HFF-Myc (cell line): ENCODE data around the gene PRR36.

Experiments
- DNase-seq: peaks from one replicate; pipeline ENCODE4 v3.0.0-alpha.2; 2011; ENCODE audit warnings: low read depth; ENCODE audit errors: extremely low read depth
- H3K4me3 ChIP-seq: replicated peaks from 2 replicates; pipeline ENCODE4 v1.5.1; 2011; ENCODE audit warnings: low read depth, mild to moderate bottlenecking, control low read depth, low read length
- CTCF ChIP-seq: IDR thresholded peaks from 2 replicates; pipeline ENCODE4 v1.5.1; 2012; ENCODE audit warnings: mild to moderate bottlenecking, low read depth, low read length, control low read depth; ENCODE audit errors: missing control alignments

Gene PRR36

GRCh38 chr19:7916103-7916954 lies 42.1 kb upstream of the PRR36 start:
- no peak for DNase-seq
- TF ChIP-seq CTCF = no peak
- H3K4me3 ChIP-seq = peak overlapping the region; percentile 24

GRCh38 chr19:7915250-7916102 lies 41.3 kb upstream of the PRR36 start:
- H3K4me3 ChIP-seq = no peak overlapping the region
- no peak for TF ChIP-seq CTCF
- DNase-seq = no peak

GRCh38 chr19:7914598-7915045 lies 40.4 kb upstream of the PRR36 start, which contains the start of gene TGFBR3L:
Gene TGFBR3L (plus strand): TSS chr19:7914830.
- DNase-seq = no peak
- TF ChIP-seq CTCF = no peak
- no peak within 1 kb of the TSS for H3K4me3 ChIP-seq

GRCh38 chr19:7914099-7914498 lies 39.9 kb upstream of the PRR36 start:
- no peak for DNase-seq
- TF ChIP-seq CTCF = no peak
- no peak overlapping the region for H3K4me3 ChIP-seq

GRCh38 chr19:7913652-7914051 lies 39.5 kb upstream of the PRR36 start:
- no peak overlapping the region for H3K4me3 ChIP-seq
- DNase-seq = no peak
- no peak for TF ChIP-seq CTCF

- DNase-seq = no peak
- no peak overlapping the region for H3K4me3 ChIP-seq
- TF ChIP-seq CTCF = no peak
Measured at GRCh38 chr19:7912697-7913564, 38.7 kb upstream of the PRR36 start.
